Endothelial cell of umbilical vein (primary cell): ENCODE measurements around the gene TTC13. TPM values are rescaled to one million over a fixed set of nuclear protein-coding genes. Genes with fewer than 3 reads are reported as not detected.

Source experiments
- BruUV-seq: library from RNA; stranded (reverse); fragments of 400-500 nt; replicated peaks from 2 replicates; lab custom pipeline; 2021; lab: Mats Ljungman, UMichigan
- CTCF ChIA-PET: fragments of 300-600, 350-600 bp; sonication (Branson Sonifier 250); formaldehyde crosslinking; loops from one replicate; lab custom pipeline; 2021; ENCODE audit warnings: antibody characterized with exemption, inconsistent platforms; lab: Charles Lee
- POLR2A ChIA-PET: fragments of 300-600, 350-600 bp; sonication (Branson Sonifier 250); formaldehyde crosslinking; loops from one replicate; lab custom pipeline; 2021; ENCODE audit warnings: antibody characterized with exemption, inconsistent platforms; lab: Charles Lee
- DNase-seq: peaks from one replicate; pipeline ENCODE4 v3.0.0-alpha.2; 2011; ENCODE audit warnings: low read depth, low spot score
- FAIRE-seq: peaks from 2 replicates; lab custom pipeline; 2011; peaks lifted over from hg19 to GRCh38; lab: Jason Lieb, UNC
- H2AFZ ChIP-seq: 2 replicates; pipeline ENCODE4 v1.6.0; 2012; ENCODE audit warnings: low read depth, low read length, control low read depth, inconsistent platforms
- H3K27ac ChIP-seq: 2 replicates; pipeline ENCODE4 v1.5.1; 2011; ENCODE audit warnings: low read depth, mild to moderate bottlenecking, control low read depth, low read length, moderate library complexity; ENCODE audit not compliant: insufficient read depth
- H3K27me3 ChIP-seq, 2 experiments: 2 replicates each; pipeline versions ENCODE4 v1.6.0 to v1.6.1; 2011; ENCODE audit warnings: low read length in 2 of 2, mixed read lengths in 1 of 2; ENCODE audit not compliant: control insufficient read depth in 2 of 2, insufficient read depth in 2 of 2
- H3K36me3 ChIP-seq, 2 experiments: 2 replicates in 1 of 2; 3 replicates in 1 of 2; pipeline ENCODE4 v1.5.1; 2011; ENCODE audit warnings: low read length in 2 of 2, mild to moderate bottlenecking in 1 of 2, moderate library complexity in 1 of 2; ENCODE audit not compliant: control insufficient read depth in 2 of 2, insufficient read depth in 2 of 2; ENCODE audit errors: extremely low read depth in 1 of 2
- H3K4me1 ChIP-seq: 3 replicates; pipeline ENCODE4 v1.5.1; 2011; ENCODE audit warnings: mild to moderate bottlenecking, low read length; ENCODE audit not compliant: control insufficient read depth, insufficient read depth; ENCODE audit errors: extremely low read depth
- H3K4me2 ChIP-seq: 2 replicates; pipeline ENCODE4 v1.6.1; 2011; ENCODE audit warnings: low read length, control low read depth, mixed read lengths; ENCODE audit not compliant: insufficient read depth
- H3K4me3 ChIP-seq, 3 experiments: fragments of 200-600 bp in 1 of 3; sonication (generic), shearing (Covaris generic) in 1 of 3; replicated peaks in 1 of 3; 2 replicates each; pipeline ENCODE4 v1.5.1; 2011 to 2016; ENCODE audit warnings: control low read depth in 3 of 3, low read length in 3 of 3, mild to moderate bottlenecking in 2 of 3, inconsistent platforms in 1 of 3, low read depth in 1 of 3, moderate library complexity in 1 of 3; ENCODE audit not compliant: insufficient read depth in 1 of 3
- H3K79me2 ChIP-seq: 2 replicates; pipeline ENCODE4 v1.6.0; 2012; ENCODE audit warnings: low read length, inconsistent platforms; ENCODE audit not compliant: control insufficient read depth, insufficient read depth
- H3K9ac ChIP-seq: replicated peaks from 2 replicates; pipeline ENCODE3; 2011; ENCODE audit warnings: low read length, control low read depth; ENCODE audit not compliant: insufficient read depth; ENCODE audit errors: extremely low read depth
- H3K9me1 ChIP-seq: replicated peaks from 3 replicates; pipeline ENCODE4 v1.6.0; 2011; ENCODE audit warnings: mild to moderate bottlenecking, low read length; ENCODE audit not compliant: control insufficient read depth, insufficient read depth; ENCODE audit errors: extremely low read depth
- H3K9me3 ChIP-seq: replicated peaks from 2 replicates; pipeline ENCODE4 v1.5.1; 2012; ENCODE audit warnings: low read length, inconsistent platforms; ENCODE audit not compliant: control insufficient read depth, insufficient read depth
- H4K20me1 ChIP-seq: replicated peaks from 2 replicates; pipeline ENCODE3; 2011; ENCODE audit warnings: mild to moderate bottlenecking, low read length; ENCODE audit not compliant: control insufficient read depth, insufficient read depth; ENCODE audit errors: extremely low read depth
- CTCF ChIP-seq, 2 donors: IDR thresholded peaks; 1 replicate in 1 of 2; 2 replicates in 1 of 2; pipeline ENCODE4 v1.5.1; 2011; ENCODE audit warnings: low read length in 2 of 2, mild to moderate bottlenecking in 2 of 2, moderate library complexity in 2 of 2, control low read depth in 1 of 2, inconsistent platforms in 1 of 2, low read depth in 1 of 2; ENCODE audit not compliant: insufficient read depth in 1 of 2; ENCODE audit errors: extremely low read depth in 1 of 2
- EZH2 ChIP-seq: IDR thresholded peaks from 2 replicates; pipeline ENCODE4 v1.6.1; 2012; ENCODE audit warnings: borderline replicate concordance, low read depth, mild to moderate bottlenecking, moderate library complexity, low read length, inconsistent platforms; ENCODE audit not compliant: severe bottlenecking
- FOS ChIP-seq: IDR thresholded peaks from 2 replicates; pipeline ENCODE4 v1.6.1; 2011; ENCODE audit warnings: mild to moderate bottlenecking, low read length, moderate library complexity, borderline replicate concordance; ENCODE audit not compliant: insufficient read depth
- GATA2 ChIP-seq: IDR thresholded peaks from 2 replicates; pipeline ENCODE4 v1.7.0; 2011; ENCODE audit warnings: low read depth, mild to moderate bottlenecking, moderate library complexity, mixed read lengths, low read length; ENCODE audit not compliant: insufficient read length, insufficient read depth
- JUN ChIP-seq: IDR thresholded peaks from 2 replicates; pipeline ENCODE4 v1.6.1; 2011; ENCODE audit warnings: borderline replicate concordance, low read depth; ENCODE audit not compliant: insufficient read length, insufficient read depth
- MAX ChIP-seq: IDR thresholded peaks from 2 replicates; pipeline ENCODE4 v1.6.1; 2011; ENCODE audit not compliant: insufficient read depth, insufficient read length
- MYC ChIP-seq: IDR thresholded peaks from one replicate; pipeline ENCODE4 v1.6.1; 2011; ENCODE audit warnings: mild to moderate bottlenecking, low read depth, low read length
- POLR2A ChIP-seq: IDR thresholded peaks from 2 replicates; pipeline ENCODE4 v1.6.1; 2012; ENCODE audit warnings: low read depth, mild to moderate bottlenecking, control low read depth, low read length
- POLR2AphosphoS5 ChIP-seq: IDR thresholded peaks from 2 replicates; pipeline ENCODE4 v1.6.1; 2012; ENCODE audit warnings: low read depth, mild to moderate bottlenecking, control low read depth, low read length, moderate library complexity; ENCODE audit not compliant: insufficient read depth
- dilution Hi-C: fragments of 300-500 bp; cut with MboI; formaldehyde crosslinking; loops from one replicate; pipeline ENCODE4 v1.15.0; 2019; ENCODE audit warnings: low sequenced_read_pairs; ENCODE audit not compliant: extremely low pct_ligation_motif_present
- intact Hi-C: fragments of 100-400 bp; cut with micrococcal nuclease; formaldehyde crosslinking; loops from one replicate; pipeline ENCODE4 v1.10.0; 2022
- polyA plus RNA-seq, 4 experiments: library from polyadenylated mRNA; depleted of rRNA in 3 of 4; stranded (reverse) in 3 of 4; unstranded in 1 of 4; fragments of >200 nt; gene quantifications; 2 replicates each; pipeline versions ENCODE4 v1.2.1 to v1.2.3, GENCODE V29; 2011 to 2012; ENCODE audit warnings: missing spikeins in 1 of 4
- total RNA-seq: library from RNA; stranded (reverse); gene quantifications from 2 replicates; pipeline ENCODE4 v1.2.3, GENCODE V29; 2021

The TTC13 gene
- total and polyA plus RNA-seq, 2 donors (not counting 3 experiments of a cell fraction or from before 2014, with no cell fraction given) = 8.8 to 23.9 TPM

GRCh38 chr1:230877146-230877923 lies 101.3 kb downstream of the TTC13 start:
- ChIA-PET CTCF (no interaction called here), POLR2A (no interaction called here)
- Histone ChIP-seq H3K9me3 (no peaks in the 10 kb centered on the region), H3K36me3 (no peaks in the 10 kb centered on the region), H3K4me3 (no peak overlapping the region), H3K27ac (no peak overlapping the region), H2AFZ (no peak overlapping the region), H3K9me1 (no peaks in the 10 kb centered on the region), H3K4me1 (no peaks in the 10 kb centered on the region), H3K79me2 (no peaks in the 10 kb centered on the region), H3K9ac (no peak overlapping the region), H3K27me3 (peaks cover 4 to 7% of the 10 kb centered on the region in 2 experiments), H3K4me2 (no peak overlapping the region), H4K20me1 (no peaks in the 10 kb centered on the region)
- no TSS peak for BruUV-seq
- DNase-seq = no peak
- no peak for FAIRE-seq
- intact Hi-C loops (no loop called here), dilution Hi-C loops (no loop called here)
- no peak for TF ChIP-seq POLR2A
- no peak for TF ChIP-seq EZH2
- no peak for TF ChIP-seq CTCF (IDR thresholded peaks at IDR 0.05; ENCODE audit: extremely low read depth in 1 of 2, insufficient read depth in 1 of 2, low read depth in 1 of 2, low read length in 2 of 2)
- TF ChIP-seq MAX = no peak
- TF ChIP-seq JUN = no peak
- no peak for TF ChIP-seq POLR2AphosphoS5
- TF ChIP-seq MYC = no peak
- no peak for TF ChIP-seq FOS
- no peak for TF ChIP-seq GATA2
